PFSK-1 (cell line): ENCODE measurements around the gene ETV5.

Experiments used
- POLR2AphosphoS5 ChIP-seq: IDR thresholded peaks from 2 replicates; pipeline ENCODE4 v1.6.1; 2012; ENCODE audit warnings: low read depth, mild to moderate bottlenecking, control low read depth, low read length, moderate library complexity
- SIN3A ChIP-seq: IDR thresholded peaks from 2 replicates; pipeline ENCODE4 v1.6.1; 2012; ENCODE audit warnings: mild to moderate bottlenecking, low read length, moderate library complexity, borderline replicate concordance; ENCODE audit not compliant: insufficient read depth
- TAF1 ChIP-seq: IDR thresholded peaks from 2 replicates; pipeline ENCODE4 v1.6.1; 2012; ENCODE audit warnings: low read length, control low read depth, borderline replicate concordance; ENCODE audit not compliant: insufficient read depth
- TF ChIP-seq, protein P1 (sequence below), 2 experiments: IDR thresholded peaks; 2 replicates each; pipeline versions ENCODE4 v1.6.1 to v1.8.0; 2011 to 2012; ENCODE audit warnings: low read depth in 2 of 2, low read length in 2 of 2, control low read depth in 1 of 2, inconsistent platforms in 1 of 2, mild to moderate bottlenecking in 1 of 2, moderate library complexity in 1 of 2; ENCODE audit not compliant: insufficient read depth in 1 of 2

DNA sequence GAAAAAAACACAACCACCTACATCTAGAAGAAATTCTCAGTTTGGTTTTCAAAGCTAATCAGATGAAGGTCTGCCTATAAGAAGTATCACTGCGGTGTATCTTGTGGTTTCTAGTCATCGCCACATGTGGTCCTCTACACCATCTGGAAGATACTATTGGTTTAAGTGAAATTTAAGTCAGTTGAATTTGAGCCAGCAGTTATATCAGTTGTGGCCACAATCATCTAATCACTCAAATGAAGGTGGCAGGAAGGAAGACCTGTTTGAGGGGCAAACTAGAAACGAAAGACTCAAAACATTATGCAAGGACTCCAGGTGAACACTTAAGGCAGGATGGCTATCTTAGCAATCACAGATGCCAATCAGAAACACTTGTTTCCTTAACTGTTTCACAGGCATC lies 48.7 kb downstream of the ETV5 start:
- TF ChIP-seq, protein P1, sequence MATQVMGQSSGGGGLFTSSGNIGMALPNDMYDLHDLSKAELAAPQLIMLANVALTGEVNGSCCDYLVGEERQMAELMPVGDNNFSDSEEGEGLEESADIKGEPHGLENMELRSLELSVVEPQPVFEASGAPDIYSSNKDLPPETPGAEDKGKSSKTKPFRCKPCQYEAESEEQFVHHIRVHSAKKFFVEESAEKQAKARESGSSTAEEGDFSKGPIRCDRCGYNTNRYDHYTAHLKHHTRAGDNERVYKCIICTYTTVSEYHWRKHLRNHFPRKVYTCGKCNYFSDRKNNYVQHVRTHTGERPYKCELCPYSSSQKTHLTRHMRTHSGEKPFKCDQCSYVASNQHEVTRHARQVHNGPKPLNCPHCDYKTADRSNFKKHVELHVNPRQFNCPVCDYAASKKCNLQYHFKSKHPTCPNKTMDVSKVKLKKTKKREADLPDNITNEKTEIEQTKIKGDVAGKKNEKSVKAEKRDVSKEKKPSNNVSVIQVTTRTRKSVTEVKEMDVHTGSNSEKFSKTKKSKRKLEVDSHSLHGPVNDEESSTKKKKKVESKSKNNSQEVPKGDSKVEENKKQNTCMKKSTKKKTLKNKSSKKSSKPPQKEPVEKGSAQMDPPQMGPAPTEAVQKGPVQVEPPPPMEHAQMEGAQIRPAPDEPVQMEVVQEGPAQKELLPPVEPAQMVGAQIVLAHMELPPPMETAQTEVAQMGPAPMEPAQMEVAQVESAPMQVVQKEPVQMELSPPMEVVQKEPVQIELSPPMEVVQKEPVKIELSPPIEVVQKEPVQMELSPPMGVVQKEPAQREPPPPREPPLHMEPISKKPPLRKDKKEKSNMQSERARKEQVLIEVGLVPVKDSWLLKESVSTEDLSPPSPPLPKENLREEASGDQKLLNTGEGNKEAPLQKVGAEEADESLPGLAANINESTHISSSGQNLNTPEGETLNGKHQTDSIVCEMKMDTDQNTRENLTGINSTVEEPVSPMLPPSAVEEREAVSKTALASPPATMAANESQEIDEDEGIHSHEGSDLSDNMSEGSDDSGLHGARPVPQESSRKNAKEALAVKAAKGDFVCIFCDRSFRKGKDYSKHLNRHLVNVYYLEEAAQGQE (IDR thresholded peaks at IDR 0.05; ENCODE audit: insufficient read depth in 1 of 2, low read depth in 2 of 2, low read length in 2 of 2) = no peak
- no peak for TF ChIP-seq POLR2AphosphoS5
- no peak for TF ChIP-seq TAF1
- no peak for TF ChIP-seq SIN3A
